HepG2 (cell line): ENCODE results near the gene GGTLC1. TPM values are rescaled to one million over a fixed set of nuclear protein-coding genes. Genes with fewer than 3 reads are reported as not detected.

Source experiments
- ATAC-seq: fragments of 200-7000 bp; cut with Tn5 transposase; 3 replicates; pipeline ENCODE4 v1.9.1; 2020; ENCODE audit warnings: mild to moderate bottlenecking, moderate library complexity
- BruUV-seq: library from RNA; stranded (reverse); fragments of 400-500 nt; replicated peaks from 2 replicates; lab custom pipeline; 2021; lab: Mats Ljungman, UMichigan
- CTCF ChIA-PET: fragments of 300-600 bp; formaldehyde crosslinking; extraction: SDS; loops from one replicate; lab custom pipeline; 2021; ENCODE audit warnings: low total read pairs, inconsistent platforms, low intra/inter-chr PET ratio; lab: Yijun Ruan, JAX
- POLR2A ChIA-PET: fragments of 350-600 bp; sonication (Branson Sonifier 250); formaldehyde crosslinking; loops from one replicate; lab custom pipeline; 2020; ENCODE audit warnings: antibody characterized with exemption, inconsistent platforms; lab: Yijun Ruan, JAX
- DNase-seq: peaks from one replicate; pipeline ENCODE4 v3.0.0-alpha.2; 2015; ENCODE audit warnings: low spot score
- FAIRE-seq: peaks from 3 replicates; lab custom pipeline; 2011; peaks lifted over from hg19 to GRCh38; lab: Jason Lieb, UNC
- H2AFZ ChIP-seq: one replicate; pipeline ENCODE4 v1.6.1; 2011; ENCODE audit warnings: low read length, inconsistent platforms
- H3K27ac ChIP-seq: fragments of 300-600 bp; 3 replicates; pipeline ENCODE4 v1.8.0; 2011; ENCODE audit warnings: mixed run types, mild to moderate bottlenecking, mixed read lengths, low read length, inconsistent platforms; ENCODE audit not compliant: insufficient read depth; ENCODE audit errors: extremely low read length
- H3K27me3 ChIP-seq, 2 experiments: fragments of 200-600 bp in 1 of 2; 2 replicates in 1 of 2; 3 replicates in 1 of 2; pipeline versions ENCODE4 v1.6.0 to v1.8.0; 2011; ENCODE audit warnings: low read length in 2 of 2, mild to moderate bottlenecking in 2 of 2, moderate library complexity in 2 of 2, inconsistent platforms in 1 of 2; ENCODE audit not compliant: insufficient read depth in 2 of 2, control insufficient read depth in 1 of 2
- H3K36me3 ChIP-seq, 2 experiments: fragments of 200-600 bp in 1 of 2; replicated peaks in 1 of 2; 2 replicates in 1 of 2; 3 replicates in 1 of 2; pipeline versions ENCODE4 v1.5.1 to v1.8.0; 2011; ENCODE audit warnings: low read length in 2 of 2, inconsistent platforms in 1 of 2; ENCODE audit not compliant: insufficient read depth in 2 of 2, control insufficient read depth in 1 of 2
- H3K4me1 ChIP-seq: 2 replicates; pipeline ENCODE4 v1.5.1; 2012; ENCODE audit warnings: low read length, inconsistent platforms; ENCODE audit not compliant: insufficient read depth
- H3K4me2 ChIP-seq: 2 replicates; pipeline ENCODE4 v1.6.0; 2011; ENCODE audit warnings: low read depth, low read length, inconsistent platforms
- H3K4me3 ChIP-seq, 3 experiments: fragments of 200-600 bp in 1 of 3; sonication (generic), shearing (Covaris generic) in 1 of 3; replicated peaks in 1 of 3; 2 replicates each; pipeline ENCODE4 v1.5.1; 2011 to 2016; ENCODE audit warnings: low read length in 3 of 3, inconsistent platforms in 2 of 3, low read depth in 2 of 3, mild to moderate bottlenecking in 2 of 3, control low read depth in 1 of 3, mixed read lengths in 1 of 3; ENCODE audit not compliant: insufficient read depth in 1 of 3
- H3K79me2 ChIP-seq: one replicate; pipeline ENCODE4 v1.6.1; 2011; ENCODE audit warnings: low read length, inconsistent platforms; ENCODE audit not compliant: insufficient read depth
- H3K9ac ChIP-seq: 2 replicates; pipeline ENCODE4 v1.6.0; 2011; ENCODE audit warnings: mild to moderate bottlenecking, low read depth, low read length, inconsistent platforms; ENCODE audit not compliant: insufficient read depth
- H3K9me3 ChIP-seq: 2 replicates; pipeline ENCODE4 v1.5.1; 2012; ENCODE audit warnings: mild to moderate bottlenecking, low read length
- H4K20me1 ChIP-seq: 2 replicates; pipeline ENCODE4 v1.6.0; 2011; ENCODE audit warnings: inconsistent platforms, mild to moderate bottlenecking, low read length, moderate library complexity; ENCODE audit not compliant: insufficient read depth
- HNRNPH1 ChIP-seq: fragments of 200-400 bp; formaldehyde crosslinking; optimal IDR thresholded peaks from 2 replicates; pipeline ENCODE3; 2017; ENCODE audit warnings: mild to moderate bottlenecking, low read depth, low read length
- MNT ChIP-seq: fragments of 450-650 bp; IDR thresholded peaks from 2 replicates; pipeline ENCODE4 v1.6.1; 2016
- POLR2AphosphoS2 ChIP-seq: IDR thresholded peaks from 2 replicates; pipeline ENCODE4 v1.6.1; 2011; ENCODE audit warnings: low read depth, low read length, improper control_type of control experiment
- ZNF562 ChIP-seq: sonication (generic); formaldehyde crosslinking; IDR thresholded peaks from 2 replicates; pipeline ENCODE4 v1.8.0; 2022; ENCODE audit warnings: missing genetic modification reagents, borderline replicate concordance
- WGBS: methylation state at CpG from one replicate; pipeline ENCODE4 v1.1.6; 2017; ENCODE audit warnings: low lambda C conversion rate; 5-methylcytosine and 5-hydroxymethylcytosine counted together
- in situ Hi-C: cut with HindIII; loops from 2 replicates; pipeline ENCODE4 v1.10.0; 2017; ENCODE audit warnings: low pct_unique_long_range_greater_than_20kb; ENCODE audit not compliant: extremely low pct_ligation_motif_present
- intact Hi-C: fragments of 100-400 bp; cut with micrococcal nuclease; formaldehyde crosslinking; loops from one replicate; pipeline ENCODE4 v1.10.0; 2022; ENCODE audit not compliant: unreplicated experiment
- polyA plus RNA-seq, 8 experiments: library from polyadenylated mRNA; depleted of rRNA in 3 of 8; stranded (reverse) in 7 of 8; unstranded in 1 of 8; fragments of >200 nt; fragmentation: Illumina TruSeq in 4 of 8; extraction: Trizol in 4 of 8; gene quantifications; 2 replicates each; pipeline versions ENCODE4 v1.2.1 to v1.2.3, GENCODE V29; 2011 to 2016; ENCODE audit warnings: low read depth in 4 of 8, missing spikeins in 1 of 8, mixed read lengths in 1 of 8; ENCODE audit not compliant: insufficient read depth in 1 of 8
- total RNA-seq, 5 experiments: library from RNA; depleted of rRNA; stranded (reverse); fragments of >200 nt; fragmentation: Illumina TruSeq; extraction: Trizol; gene quantifications; 2 replicates each; pipeline ENCODE4 v1.2.3, GENCODE V29; 2016; ENCODE audit warnings: low read depth in 1 of 5
- TF ChIP-seq, protein P1 (sequence below): sonication (generic); formaldehyde crosslinking; IDR thresholded peaks from 2 replicates; pipeline ENCODE4 v1.4.0; 2020; ENCODE audit warnings: missing genetic modification reagents
- TF ChIP-seq, protein P2 (sequence below): sonication (generic); formaldehyde crosslinking; IDR thresholded peaks from 2 replicates; pipeline ENCODE4 v1.4.0; 2020; ENCODE audit warnings: low read depth, missing genetic modification reagents

GGTLC1 gene
- total and polyA plus RNA-seq, 2 of the 13 experiments (the other 11 are each of a cell fraction or from before 2014, with no cell fraction given) = not detected

DNA sequence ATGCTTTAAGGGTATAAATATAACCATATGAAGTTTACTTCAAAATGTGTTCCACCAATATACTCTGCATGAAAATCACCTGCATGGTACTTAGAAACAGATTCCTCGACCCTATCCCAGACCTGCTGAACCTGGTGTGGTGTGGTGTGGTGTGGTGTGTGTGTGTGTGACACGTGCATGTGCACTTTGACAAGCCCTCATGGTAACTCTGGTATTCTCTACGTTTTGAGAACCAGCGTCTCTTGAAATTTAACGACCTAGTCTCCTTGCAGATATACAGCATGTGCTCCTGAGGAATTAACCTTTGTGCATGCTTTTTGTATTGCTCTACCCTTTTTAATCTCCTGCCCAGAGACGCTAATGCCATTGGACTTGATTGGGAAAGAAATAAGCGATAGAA, 29.5 kb downstream of the GGTLC1 start:
- Histone ChIP-seq H3K4me1 (no peaks in the 10 kb centered on the region), H3K4me2 (no peak overlapping the region), H3K27me3 (no peaks in the 10 kb centered on the region; a peak in 1 of 5 replicates), H3K9ac (no peak overlapping the region), H4K20me1 (no peaks in the 10 kb centered on the region), H3K27ac (no peak overlapping the region), H2AFZ (no peak overlapping the region), H3K36me3 (no peaks in the 10 kb centered on the region), H3K79me2 (no peaks in the 10 kb centered on the region), H3K9me3 (peaks cover 20% of the 10 kb centered on the region), H3K4me3 (no peak overlapping the region)
- FAIRE-seq (no peak), ATAC-seq (no peak), DNase-seq (no peak)
- ChIA-PET CTCF (no interaction called here), POLR2A (no interaction called here)
- no peak for TF ChIP-seq ZNF562
- TF ChIP-seq MNT = peak; percentile 53; the same call in 1 of the 2 replicates
- intact Hi-C loops = no loop called here
- WGBS = 13% methylated on average over 7 of the region's 7 CpGs
- BruUV-seq = no TSS peak
- in situ Hi-C loops = no loop called here

GRCh38 chr20:23955896-23956295, 32.7 kb downstream of the GGTLC1 start:
- Histone ChIP-seq H3K36me3 (no peaks in the 10 kb centered on the region), H4K20me1 (no peaks in the 10 kb centered on the region), H3K27ac (no peak overlapping the region), H3K9ac (no peak overlapping the region), H3K79me2 (no peaks in the 10 kb centered on the region), H3K4me1 (no peaks in the 10 kb centered on the region), H2AFZ (no peak overlapping the region), H3K9me3 (no peaks in the 10 kb centered on the region), H3K4me3 (no peak overlapping the region), H3K27me3 (no peaks in the 10 kb centered on the region), H3K4me2 (no peak overlapping the region)
- no peak for ATAC-seq
- no TSS peak for BruUV-seq
- ChIA-PET CTCF (no interaction called here), POLR2A (no interaction called here)
- intact Hi-C loops = no loop called here
- DNase-seq = no peak
- 27% methylated on average over 3 of the region's 3 CpGs for WGBS
- no peak for FAIRE-seq
- in situ Hi-C loops = no loop called here
- TF ChIP-seq, protein P1, sequence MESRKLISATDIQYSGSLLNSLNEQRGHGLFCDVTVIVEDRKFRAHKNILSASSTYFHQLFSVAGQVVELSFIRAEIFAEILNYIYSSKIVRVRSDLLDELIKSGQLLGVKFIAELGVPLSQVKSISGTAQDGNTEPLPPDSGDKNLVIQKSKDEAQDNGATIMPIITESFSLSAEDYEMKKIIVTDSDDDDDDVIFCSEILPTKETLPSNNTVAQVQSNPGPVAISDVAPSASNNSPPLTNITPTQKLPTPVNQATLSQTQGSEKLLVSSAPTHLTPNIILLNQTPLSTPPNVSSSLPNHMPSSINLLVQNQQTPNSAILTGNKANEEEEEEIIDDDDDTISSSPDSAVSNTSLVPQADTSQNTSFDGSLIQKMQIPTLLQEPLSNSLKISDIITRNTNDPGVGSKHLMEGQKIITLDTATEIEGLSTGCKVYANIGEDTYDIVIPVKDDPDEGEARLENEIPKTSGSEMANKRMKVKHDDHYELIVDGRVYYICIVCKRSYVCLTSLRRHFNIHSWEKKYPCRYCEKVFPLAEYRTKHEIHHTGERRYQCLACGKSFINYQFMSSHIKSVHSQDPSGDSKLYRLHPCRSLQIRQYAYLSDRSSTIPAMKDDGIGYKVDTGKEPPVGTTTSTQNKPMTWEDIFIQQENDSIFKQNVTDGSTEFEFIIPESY (CRISPR knock-in tag) = no peak
- TF ChIP-seq HNRNPH1 (no peak), POLR2AphosphoS2 (no peak)
- TF ChIP-seq, protein P2, sequence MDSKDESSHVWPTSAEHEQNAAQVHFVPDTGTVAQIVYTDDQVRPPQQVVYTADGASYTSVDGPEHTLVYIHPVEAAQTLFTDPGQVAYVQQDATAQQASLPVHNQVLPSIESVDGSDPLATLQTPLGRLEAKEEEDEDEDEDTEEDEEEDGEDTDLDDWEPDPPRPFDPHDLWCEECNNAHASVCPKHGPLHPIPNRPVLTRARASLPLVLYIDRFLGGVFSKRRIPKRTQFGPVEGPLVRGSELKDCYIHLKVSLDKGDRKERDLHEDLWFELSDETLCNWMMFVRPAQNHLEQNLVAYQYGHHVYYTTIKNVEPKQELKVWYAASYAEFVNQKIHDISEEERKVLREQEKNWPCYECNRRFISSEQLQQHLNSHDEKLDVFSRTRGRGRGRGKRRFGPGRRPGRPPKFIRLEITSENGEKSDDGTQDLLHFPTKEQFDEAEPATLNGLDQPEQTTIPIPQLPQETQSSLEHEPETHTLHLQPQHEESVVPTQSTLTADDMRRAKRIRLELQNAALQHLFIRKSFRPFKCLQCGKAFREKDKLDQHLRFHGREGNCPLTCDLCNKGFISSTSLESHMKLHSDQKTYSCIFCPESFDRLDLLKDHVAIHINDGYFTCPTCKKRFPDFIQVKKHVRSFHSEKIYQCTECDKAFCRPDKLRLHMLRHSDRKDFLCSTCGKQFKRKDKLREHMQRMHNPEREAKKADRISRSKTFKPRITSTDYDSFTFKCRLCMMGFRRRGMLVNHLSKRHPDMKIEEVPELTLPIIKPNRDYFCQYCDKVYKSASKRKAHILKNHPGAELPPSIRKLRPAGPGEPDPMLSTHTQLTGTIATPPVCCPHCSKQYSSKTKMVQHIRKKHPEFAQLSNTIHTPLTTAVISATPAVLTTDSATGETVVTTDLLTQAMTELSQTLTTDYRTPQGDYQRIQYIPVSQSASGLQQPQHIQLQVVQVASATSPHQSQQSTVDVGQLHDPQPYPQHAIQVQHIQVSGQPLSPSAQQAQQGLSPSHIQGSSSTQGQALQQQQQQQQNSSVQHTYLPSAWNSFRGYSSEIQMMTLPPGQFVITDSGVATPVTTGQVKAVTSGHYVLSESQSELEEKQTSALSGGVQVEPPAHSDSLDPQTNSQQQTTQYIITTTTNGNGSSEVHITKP (CRISPR knock-in tag) = no peak
